Spinal cord (tissue), 10 donors: ENCODE results near the gene ZNF518A. TPM values are rescaled to one million over a fixed set of nuclear protein-coding genes. Genes with fewer than 3 reads are reported as not detected.

Source experiments
- DNase-seq, 6 donors: peaks; one replicate each; pipeline versions ENCODE4 v3.0.0 to v3.0.0-alpha.2; 2013 to 2015; ENCODE audit warnings: low spot score in 6 of 6, low read depth in 4 of 6
- H3K27ac ChIP-seq: one replicate; pipeline ENCODE4 v1.5.1; 2013; ENCODE audit warnings: low read depth, low read length, control low read depth
- H3K27me3 ChIP-seq: one replicate; pipeline ENCODE4 v1.6.1; 2013; ENCODE audit warnings: low read length; ENCODE audit not compliant: control insufficient read depth, insufficient read depth
- H3K36me3 ChIP-seq: one replicate; pipeline ENCODE4 v1.6.1; 2013; ENCODE audit warnings: low read length; ENCODE audit not compliant: control insufficient read depth, insufficient read depth
- H3K4me1 ChIP-seq: one replicate; pipeline ENCODE4 v1.6.1; 2013; ENCODE audit warnings: low read length; ENCODE audit not compliant: control insufficient read depth, insufficient read depth
- H3K4me3 ChIP-seq: one replicate; pipeline ENCODE4 v1.5.1; 2013; ENCODE audit warnings: low read depth, low read length, control low read depth
- H3K9me3 ChIP-seq: one replicate; pipeline ENCODE4 v1.6.1; 2013; ENCODE audit warnings: low read length; ENCODE audit not compliant: control insufficient read depth, insufficient read depth
- WGBS: methylation state at CpG from one replicate; pipeline ENCODE4 v1.1.5; 2013; ENCODE audit warnings: missing lambda C conversion rate; ENCODE audit not compliant: insufficient coverage; 5-methylcytosine and 5-hydroxymethylcytosine counted together
- long read RNA-seq, 4 donors: transcript quantifications; one replicate each; lab custom pipeline, GENCODE V29; 2026
- polyA plus RNA-seq, 2 donors: library from polyadenylated mRNA; unstranded; fragments of 120-200 nt; gene quantifications; one replicate each; pipeline ENCODE4 v1.2.1, GENCODE V29; 2013; ENCODE audit not compliant: insufficient read length in 2 of 2
- total RNA-seq, 2 donors: library from RNA; depleted of rRNA in 1 of 2; stranded (reverse); fragments of 120-200 nt in 1 of 2; fragments of >200 nt in 1 of 2; gene quantifications; one replicate each; pipeline versions ENCODE4 v1.2.3 to v1.2.4, GENCODE V29; 2013 to 2014
- donor health status: healthy.

Gene ZNF518A, protein sequence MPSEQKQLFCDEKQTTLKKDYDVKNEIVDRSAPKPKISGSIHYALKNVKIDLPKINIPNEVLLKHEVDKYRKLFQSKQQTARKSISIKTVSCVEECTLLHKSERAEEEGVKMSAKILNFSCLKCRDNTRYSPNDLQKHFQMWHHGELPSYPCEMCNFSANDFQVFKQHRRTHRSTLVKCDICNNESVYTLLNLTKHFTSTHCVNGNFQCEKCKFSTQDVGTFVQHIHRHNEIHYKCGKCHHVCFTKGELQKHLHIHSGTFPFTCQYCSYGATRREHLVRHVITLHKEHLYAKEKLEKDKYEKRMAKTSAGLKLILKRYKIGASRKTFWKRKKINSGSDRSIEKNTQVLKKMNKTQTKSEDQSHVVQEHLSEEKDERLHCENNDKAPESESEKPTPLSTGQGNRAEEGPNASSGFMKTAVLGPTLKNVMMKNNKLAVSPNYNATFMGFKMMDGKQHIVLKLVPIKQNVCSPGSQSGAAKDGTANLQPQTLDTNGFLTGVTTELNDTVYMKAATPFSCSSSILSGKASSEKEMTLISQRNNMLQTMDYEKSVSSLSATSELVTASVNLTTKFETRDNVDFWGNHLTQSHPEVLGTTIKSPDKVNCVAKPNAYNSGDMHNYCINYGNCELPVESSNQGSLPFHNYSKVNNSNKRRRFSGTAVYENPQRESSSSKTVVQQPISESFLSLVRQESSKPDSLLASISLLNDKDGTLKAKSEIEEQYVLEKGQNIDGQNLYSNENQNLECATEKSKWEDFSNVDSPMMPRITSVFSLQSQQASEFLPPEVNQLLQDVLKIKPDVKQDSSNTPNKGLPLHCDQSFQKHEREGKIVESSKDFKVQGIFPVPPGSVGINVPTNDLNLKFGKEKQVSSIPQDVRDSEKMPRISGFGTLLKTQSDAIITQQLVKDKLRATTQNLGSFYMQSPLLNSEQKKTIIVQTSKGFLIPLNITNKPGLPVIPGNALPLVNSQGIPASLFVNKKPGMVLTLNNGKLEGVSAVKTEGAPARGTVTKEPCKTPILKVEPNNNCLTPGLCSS (N-terminal part only)
- total RNA-seq (10 to 100 TPM; 38.2 to 82.6 TPM), polyA plus RNA-seq (10 to 100 TPM; 28.3 to 30.4 TPM)
- long read RNA-seq, donor 1, full-length matches to known transcripts: 8 of 8 reads
- long read RNA-seq, donor 1, partial matches to known transcripts: 0 of 8 reads
- long read RNA-seq, donor 1, other reads (novel, unspliced or antisense): 0 of 8 reads
- long read RNA-seq, donor 2, full-length matches to known transcripts: 1 of 1 reads
- long read RNA-seq, donor 2, partial matches to known transcripts: 0 of 1 reads
- long read RNA-seq, donor 2, other reads (novel, unspliced or antisense): 0 of 1 reads
- long read RNA-seq, donor 3: 0 reads
- long read RNA-seq, donor 4, full-length matches to known transcripts: 3 of 3 reads
- long read RNA-seq, donor 4, partial matches to known transcripts: 0 of 3 reads
- long read RNA-seq, donor 4, other reads (novel, unspliced or antisense): 0 of 3 reads

DNA sequence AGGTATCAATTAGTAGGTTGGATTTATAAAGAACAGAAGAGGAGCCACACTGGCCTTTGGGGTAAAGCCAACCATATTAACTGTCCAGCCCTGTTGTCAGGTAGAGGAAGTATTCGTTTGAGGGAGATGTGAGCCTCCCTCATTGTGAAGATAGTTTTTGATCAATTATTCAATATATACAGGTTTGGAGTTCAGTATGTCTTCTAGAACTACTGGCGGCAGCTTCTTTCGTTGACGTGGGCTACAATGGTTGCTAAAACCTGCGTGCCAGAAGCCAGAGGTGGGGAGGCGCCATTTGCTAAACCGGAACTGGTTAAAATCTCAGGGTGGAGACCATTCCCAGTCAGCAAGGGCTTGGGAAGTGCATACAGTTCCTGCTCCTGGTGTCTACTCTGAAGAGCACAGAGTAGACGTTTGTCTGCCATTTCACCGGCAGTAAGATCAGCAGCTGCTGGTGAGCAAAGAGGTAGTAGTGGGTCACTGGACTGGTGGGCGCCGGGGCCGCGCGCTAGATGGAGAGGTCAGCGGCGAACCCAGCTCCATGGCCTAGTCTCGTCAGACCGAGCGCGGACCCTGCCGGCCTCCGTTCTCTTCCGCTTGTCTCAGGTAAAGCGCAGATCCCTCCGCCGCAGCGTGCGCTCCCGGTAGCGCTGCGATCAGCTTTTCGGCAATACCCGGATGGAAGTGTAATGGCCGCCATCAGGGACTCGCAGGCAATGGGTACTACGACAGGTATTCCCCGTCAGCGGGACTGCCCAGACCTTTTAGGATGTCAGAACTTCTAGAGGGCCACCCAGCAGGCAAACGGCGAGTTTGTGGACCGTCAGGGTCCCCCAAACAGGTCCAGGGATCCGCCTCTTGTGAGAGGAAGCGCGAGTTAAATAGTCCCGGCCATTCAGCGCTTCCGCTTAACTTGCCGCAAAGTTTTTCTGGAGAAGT is at the start of gene ZNF518A:
ZNF518A (plus strand) TSS at position 911 of the 939 bp plus-strand sequence. CDS start 26,026 bp downstream, outside the sequence.
- WGBS: 1% methylated on average over 45 of the region's 48 CpGs
- H3K4me3 ChIP-seq: peak within 1 kb of the TSS; percentile 92
- H3K27me3 ChIP-seq: peaks cover 22% of the 10 kb centered on the region
- no peaks in the 10 kb centered on the region for H3K9me3 ChIP-seq
- H3K36me3 ChIP-seq: peaks cover 4% of the 10 kb centered on the region
- DNase-seq: peak; percentile 93 to 99 (median 96)
- H3K27ac ChIP-seq: peak within 1 kb of the TSS; percentile 99
- peaks cover 3% of the 10 kb centered on the region for H3K4me1 ChIP-seq

DNA sequence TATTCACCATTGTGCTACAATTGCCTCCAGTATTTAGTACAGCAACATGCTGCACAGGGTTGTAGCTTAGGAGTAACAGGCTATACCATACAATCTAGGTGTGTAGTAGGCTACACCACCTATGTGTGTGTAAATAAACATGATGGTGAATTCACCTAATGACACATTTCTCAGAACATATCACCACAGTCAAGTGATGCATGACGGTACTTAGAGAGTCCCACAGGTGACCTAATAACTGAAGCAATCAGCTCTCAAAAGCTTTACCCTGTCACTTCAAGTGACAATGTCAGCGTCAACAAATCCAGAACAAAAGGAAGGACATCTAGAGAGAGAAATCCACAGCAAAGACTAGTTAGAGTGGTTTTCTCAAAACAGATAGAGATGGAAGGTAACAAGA is 47.9 kb upstream of the ZNF518A start:
- Histone ChIP-seq H3K4me3 (no peak overlapping the region), H3K9me3 (no peaks in the 10 kb centered on the region), H3K4me1 (no peaks in the 10 kb centered on the region), H3K27ac (no peak overlapping the region), H3K36me3 (no peaks in the 10 kb centered on the region), H3K27me3 (no peaks in the 10 kb centered on the region)
- no peak for DNase-seq
- WGBS: no CpG with 5 or more reads among the region's 2 CpGs

DNA sequence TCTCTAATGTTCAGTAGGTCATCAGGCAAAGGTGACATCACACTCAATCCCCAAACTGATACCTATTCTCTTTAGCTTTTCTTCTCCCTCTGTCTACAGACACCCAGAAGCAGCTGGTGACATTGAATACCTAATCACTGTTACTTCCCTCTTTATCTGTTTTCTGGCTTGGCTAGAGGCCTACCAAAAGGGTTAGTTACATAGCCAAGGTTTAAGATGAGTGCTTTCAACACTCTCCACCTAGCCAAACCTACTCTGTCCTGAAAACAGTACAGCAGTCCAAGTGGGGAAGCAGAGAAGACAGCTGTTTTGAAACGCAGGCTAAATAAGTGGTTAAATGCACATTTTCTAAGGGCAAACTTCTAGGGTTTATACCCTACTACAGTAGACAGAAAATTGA is 47.3 kb upstream of the ZNF518A start:
- Histone ChIP-seq H3K27ac (no peak overlapping the region), H3K27me3 (no peaks in the 10 kb centered on the region), H3K4me3 (no peak overlapping the region), H3K36me3 (no peaks in the 10 kb centered on the region), H3K9me3 (no peaks in the 10 kb centered on the region), H3K4me1 (no peaks in the 10 kb centered on the region)
- DNase-seq: no peak
- no CpG with 5 or more reads among the region's 1 CpG for WGBS

DNA sequence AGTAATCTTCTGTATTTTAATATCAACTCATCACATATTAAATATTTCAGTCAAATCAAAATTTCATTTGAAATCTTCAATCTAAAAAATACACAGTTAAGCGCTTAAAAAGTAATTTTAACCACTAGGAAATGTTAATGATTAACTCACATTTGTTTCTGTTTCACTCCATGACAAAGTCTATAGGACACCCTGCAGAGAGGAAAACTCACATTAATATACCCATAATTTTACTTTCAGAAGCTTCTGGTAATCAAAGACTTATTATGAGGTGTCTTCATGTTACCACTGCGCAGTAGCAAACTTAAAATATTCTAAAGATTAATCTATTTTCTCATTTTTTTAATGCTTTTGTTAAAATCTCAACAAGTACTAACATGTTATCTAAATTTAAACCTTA is 41.0 kb upstream of the ZNF518A start:
- no peaks in the 10 kb centered on the region for H3K9me3 ChIP-seq
- peaks cover 21% of the 10 kb centered on the region for H3K27me3 ChIP-seq
- H3K36me3 ChIP-seq: no peaks in the 10 kb centered on the region
- no peak overlapping the region for H3K27ac ChIP-seq
- H3K4me1 ChIP-seq: peaks cover 5% of the 10 kb centered on the region
- DNase-seq: no peak
- H3K4me3 ChIP-seq: peak overlapping the region; percentile 93
- WGBS: no CpG with 5 or more reads among the region's 2 CpGs

DNA sequence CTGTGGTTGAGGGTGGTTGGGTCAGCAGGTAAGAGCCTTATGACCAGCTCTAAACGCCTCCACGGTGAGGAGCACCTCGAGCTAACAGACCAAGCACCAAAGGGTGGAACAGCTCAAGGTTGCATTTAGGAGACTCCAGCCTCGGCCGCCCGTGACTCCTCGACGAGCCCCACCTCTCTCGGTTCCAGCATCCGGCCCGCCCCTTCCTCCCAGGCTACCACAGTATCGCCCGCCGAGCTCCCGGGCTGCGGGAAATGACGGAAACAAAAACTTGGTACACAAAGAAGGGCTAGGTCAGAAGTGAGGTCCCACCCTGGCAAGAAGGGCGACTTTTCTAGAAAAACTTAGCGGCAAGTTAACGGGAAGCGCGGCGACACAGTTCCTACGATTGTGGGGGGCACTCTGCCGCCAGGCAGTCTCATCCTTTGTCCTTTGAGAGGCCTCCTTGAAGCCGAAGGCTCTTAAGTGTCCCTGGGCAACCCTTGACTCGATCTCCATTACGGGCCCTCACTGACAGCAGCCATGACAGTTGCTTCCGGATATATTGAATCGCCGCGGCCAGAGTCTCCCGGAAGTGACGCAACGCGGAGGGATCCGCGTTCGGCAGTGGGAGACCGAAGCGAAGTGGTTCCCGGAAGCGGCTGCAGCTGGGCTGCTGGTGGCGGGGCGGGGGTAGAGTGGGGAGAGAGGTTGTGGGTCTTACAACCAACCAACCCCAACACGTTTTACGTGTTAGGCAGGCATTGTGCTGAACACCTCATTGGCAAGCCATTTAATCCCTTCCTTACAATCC is 40.2 kb upstream of the ZNF518A start:
- 1% methylated on average over 36 of the region's 47 CpGs for WGBS
- Histone ChIP-seq H3K27me3 (peaks cover 25% of the 10 kb centered on the region), H3K36me3 (no peaks in the 10 kb centered on the region), H3K27ac (peak overlapping the region; percentile 93), H3K9me3 (no peaks in the 10 kb centered on the region), H3K4me3 (peak overlapping the region; percentile 93), H3K4me1 (peaks cover 5% of the 10 kb centered on the region)
- peak; percentile 89 to 99 (median 94) for DNase-seq

DNA sequence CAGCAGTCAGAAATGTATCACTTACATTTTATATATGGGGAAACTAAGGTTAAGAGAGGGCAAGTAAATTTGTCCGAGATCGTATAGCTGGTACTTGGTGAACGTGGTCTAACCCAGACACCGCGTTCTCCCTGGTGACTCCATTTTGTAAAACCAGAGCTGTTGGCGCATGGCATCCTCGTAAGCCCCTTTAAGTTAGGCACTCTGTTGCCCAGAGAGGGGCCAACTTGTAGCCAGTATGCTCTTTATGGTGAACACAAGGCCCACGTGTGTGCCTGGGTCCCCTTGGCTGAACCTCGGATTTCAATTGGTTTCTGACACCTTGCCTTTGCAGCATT is 39.7 kb upstream of the ZNF518A start:
- Histone ChIP-seq H3K4me3 (peak overlapping the region; percentile 93), H3K27me3 (peaks cover 28% of the 10 kb centered on the region), H3K4me1 (peaks cover 5% of the 10 kb centered on the region), H3K27ac (peak overlapping the region; percentile 93), H3K9me3 (no peaks in the 10 kb centered on the region), H3K36me3 (no peaks in the 10 kb centered on the region)
- WGBS: 84% methylated on average over 9 of the region's 9 CpGs
- no peak for DNase-seq

DNA sequence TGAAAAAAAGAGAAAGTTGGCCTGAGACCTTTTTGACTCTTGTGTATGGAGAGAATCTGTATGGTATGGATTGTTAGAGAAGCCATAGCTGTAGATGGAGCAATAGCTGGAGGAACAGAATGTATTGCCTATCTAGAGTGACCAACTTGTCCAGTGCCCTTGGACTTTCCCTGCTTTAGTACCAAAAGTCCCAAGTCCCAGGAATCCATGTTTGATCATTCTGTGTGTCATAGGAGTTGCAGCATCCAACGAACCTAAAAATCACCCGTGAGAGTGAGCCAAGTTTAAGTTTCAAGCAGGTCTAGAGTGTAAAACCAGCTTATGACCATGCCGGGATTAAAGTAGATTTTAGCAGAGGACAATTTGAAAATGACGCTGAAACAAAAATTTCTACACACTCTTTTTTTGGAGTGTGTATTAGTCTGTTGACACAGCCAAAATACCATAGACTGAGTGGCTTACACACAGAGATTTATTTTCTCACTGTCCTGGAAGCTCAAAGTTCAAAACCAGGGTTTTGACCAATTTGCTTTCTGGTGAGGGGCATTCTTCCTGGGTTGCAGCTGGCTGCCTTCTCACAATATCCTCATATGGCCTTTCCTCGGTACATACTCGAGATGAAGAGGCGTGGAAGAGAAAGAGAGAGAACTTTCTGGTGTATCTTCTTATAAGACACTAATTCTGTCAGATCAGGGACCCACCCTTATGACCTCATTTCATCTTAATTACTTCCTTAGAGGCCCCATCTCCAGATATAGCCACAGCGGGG is 36.9 kb upstream of the ZNF518A start:
- no peak overlapping the region for H3K4me3 ChIP-seq
- H3K27me3 ChIP-seq: peaks cover 49% of the 10 kb centered on the region
- H3K27ac ChIP-seq: no peak overlapping the region
- peaks cover 5% of the 10 kb centered on the region for H3K4me1 ChIP-seq
- no peaks in the 10 kb centered on the region for H3K36me3 ChIP-seq
- DNase-seq: no peak
- 96% methylated on average over 3 of the region's 8 CpGs for WGBS
- no peaks in the 10 kb centered on the region for H3K9me3 ChIP-seq
